ENCODE results near the gene LRRC75B. TPM values are rescaled to one million over a fixed set of nuclear protein-coding genes. Genes with fewer than 3 reads are reported as not detected.
"Not testable (repeated sequence)": the region's sequence is repeated elsewhere in the genome, so short reads cannot be mapped to it uniquely, and the experiment has no call there.

Gene LRRC75B, protein sequence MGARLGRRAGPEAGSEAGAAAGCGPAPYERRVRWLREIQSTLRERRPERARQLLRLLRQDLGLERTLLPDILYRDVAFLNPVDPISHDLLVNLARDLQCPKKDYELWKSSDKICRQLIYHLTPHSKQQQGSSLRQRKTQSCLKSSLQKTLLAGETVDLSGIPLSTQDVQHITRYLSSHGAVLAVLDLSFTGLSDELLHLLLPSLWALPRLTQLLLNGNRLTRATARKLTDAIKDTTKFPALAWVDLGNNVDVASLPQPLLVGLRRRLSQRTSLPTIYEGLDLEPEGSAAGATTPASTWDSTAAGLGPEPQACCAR
- 16.4 and 18.1 TPM in 2 replicates for total RNA-seq (2021)
- long read RNA-seq, partial matches to known transcripts: 3 of 9 reads
- long read RNA-seq, other reads (novel, unspliced or antisense): 3 of 9 reads

DNA sequence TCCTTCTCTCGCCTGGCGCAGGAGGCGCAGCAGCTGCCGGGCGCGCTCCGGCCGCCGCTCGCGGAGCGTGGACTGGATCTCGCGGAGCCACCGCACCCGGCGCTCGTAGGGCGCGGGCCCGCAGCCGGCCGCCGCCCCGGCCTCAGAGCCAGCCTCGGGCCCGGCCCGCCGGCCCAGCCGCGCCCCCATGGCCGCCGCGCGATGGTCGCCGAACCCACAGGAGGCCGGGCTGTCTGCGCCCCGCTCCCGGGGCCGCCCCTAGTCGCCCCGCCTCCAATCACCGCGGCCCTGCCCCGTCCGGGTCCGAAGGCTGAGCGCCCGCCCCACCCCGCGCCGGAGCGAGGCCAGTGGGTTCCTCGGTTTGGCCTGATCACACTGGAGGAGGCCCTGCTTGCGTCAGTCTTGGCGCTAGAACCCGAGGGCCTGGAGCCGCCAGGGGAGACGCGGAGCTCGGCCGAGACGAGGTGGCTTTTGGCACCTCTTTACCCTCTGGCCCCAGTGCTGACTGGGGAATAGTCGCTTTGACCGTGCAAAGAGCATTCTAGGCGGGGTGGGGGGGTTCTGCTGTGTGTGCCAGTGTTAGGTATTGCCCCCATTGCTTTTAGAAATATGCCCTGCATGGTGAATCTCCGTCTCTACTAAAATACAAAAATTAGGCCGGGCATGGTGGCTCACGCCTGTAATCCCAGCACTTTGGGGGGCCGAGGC is at the start of gene LRRC75B:
Gene LRRC75B (minus strand): TSS at position 223 of the 708 bp plus-strand sequence. CDS start 34 bp downstream, at position 189.
- DNase-seq: peak; percentile 89
- Histone ChIP-seq H3K79me2 (ENCODE audit: insufficient read depth, low read length) (no peaks in the 10 kb centered on the region), H3K27ac (ENCODE audit: insufficient read length, low read depth, low read length) (no peak within 1 kb of the TSS), H2BK15ac (ENCODE audit: low read depth, low read length) (no peak within 1 kb of the TSS), H4K8ac (replicated peaks; ENCODE audit: insufficient read length, low read depth, low read length) (no peak within 1 kb of the TSS), H4K5ac (ENCODE audit: insufficient read length, low read depth, low read length) (no peak within 1 kb of the TSS), H2BK5ac (ENCODE audit: insufficient read length, low read length) (no peak within 1 kb of the TSS), H3K9me3 (ENCODE audit: control insufficient read depth, low read depth, low read length) (no peaks in the 10 kb centered on the region), H3K14ac (ENCODE audit: insufficient read depth, low read length) (peak within 1 kb of the TSS; percentile 84; the same call in 1 of the 2 replicates), H2BK120ac (ENCODE audit: low read depth, low read length, poor library complexity, severe bottlenecking) (no peak within 1 kb of the TSS), H3K23me2 (ENCODE audit: insufficient read length, low read depth, low read length, poor library complexity, severe bottlenecking) (no peaks in the 10 kb centered on the region), H4K91ac (ENCODE audit: insufficient read length, low read depth, low read length) (no peak within 1 kb of the TSS), H2BK20ac (ENCODE audit: low read depth, low read length, poor library complexity, severe bottlenecking) (no peak within 1 kb of the TSS), H4K20me1 (ENCODE audit: control insufficient read depth, insufficient read depth, insufficient read length) (no peaks in the 10 kb centered on the region), H3K4me2 (ENCODE audit: insufficient read depth, insufficient read length, low read length) (peak within 1 kb of the TSS; percentile 35), H3T11ph (ENCODE audit: low read length) (no peak within 1 kb of the TSS), H3K4ac (ENCODE audit: low read depth, low read length) (no peak within 1 kb of the TSS), H3K4me1 (ENCODE audit: insufficient read depth, low read length) (no peaks in the 10 kb centered on the region), H3K56ac (ENCODE audit: insufficient read length, low read depth, low read length) (no peak within 1 kb of the TSS), H3K27me3 (ENCODE audit: insufficient read depth, low read length) (no peaks in the 10 kb centered on the region), H3K23ac (ENCODE audit: insufficient read length, low read depth, low read length) (no peak within 1 kb of the TSS), H2BK12ac (ENCODE audit: insufficient read length, low read depth, low read length) (no peak within 1 kb of the TSS), H3K18ac (ENCODE audit: insufficient read length, low read depth, low read length) (peak within 1 kb of the TSS; percentile 94), H2AK5ac (ENCODE audit: insufficient read length, low read length) (no peak within 1 kb of the TSS), H3K9ac (ENCODE audit: extremely low read depth, insufficient read length, low read length) (peak within 1 kb of the TSS; percentile 62), H3K79me1 (ENCODE audit: insufficient read depth, low read depth, low read length, poor library complexity, severe bottlenecking) (no peaks in the 10 kb centered on the region), H2AFZ (ENCODE audit: low read length) (no peak within 1 kb of the TSS)
- peaks cover 5 to 26% of the 10 kb centered on the region in 2 experiments for H3K4me1 Mint-ChIP-seq
- peak within 1 kb of the TSS; percentile 32 to 94 (median 93); a peak in 3 of 7 replicates for H3K27ac Mint-ChIP-seq
- peak within 1 kb of the TSS; percentile 90 to 98 for H3K4me3 Mint-ChIP-seq
- WGBS (ENCODE audit: extremely low coverage, insufficient read length, low lambda C conversion rate): no CpG with 5 or more reads among the region's 72 CpGs
- TF ChIP-seq, protein P1, sequence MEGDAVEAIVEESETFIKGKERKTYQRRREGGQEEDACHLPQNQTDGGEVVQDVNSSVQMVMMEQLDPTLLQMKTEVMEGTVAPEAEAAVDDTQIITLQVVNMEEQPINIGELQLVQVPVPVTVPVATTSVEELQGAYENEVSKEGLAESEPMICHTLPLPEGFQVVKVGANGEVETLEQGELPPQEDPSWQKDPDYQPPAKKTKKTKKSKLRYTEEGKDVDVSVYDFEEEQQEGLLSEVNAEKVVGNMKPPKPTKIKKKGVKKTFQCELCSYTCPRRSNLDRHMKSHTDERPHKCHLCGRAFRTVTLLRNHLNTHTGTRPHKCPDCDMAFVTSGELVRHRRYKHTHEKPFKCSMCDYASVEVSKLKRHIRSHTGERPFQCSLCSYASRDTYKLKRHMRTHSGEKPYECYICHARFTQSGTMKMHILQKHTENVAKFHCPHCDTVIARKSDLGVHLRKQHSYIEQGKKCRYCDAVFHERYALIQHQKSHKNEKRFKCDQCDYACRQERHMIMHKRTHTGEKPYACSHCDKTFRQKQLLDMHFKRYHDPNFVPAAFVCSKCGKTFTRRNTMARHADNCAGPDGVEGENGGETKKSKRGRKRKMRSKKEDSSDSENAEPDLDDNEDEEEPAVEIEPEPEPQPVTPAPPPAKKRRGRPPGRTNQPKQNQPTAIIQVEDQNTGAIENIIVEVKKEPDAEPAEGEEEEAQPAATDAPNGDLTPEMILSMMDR (conservative IDR thresholded peaks at IDR 0.05): no peak
- no peaks in the 10 kb centered on the region for H3K36me3 Mint-ChIP-seq (ENCODE audit: insufficient read depth in 1 of 3, low read depth in 3 of 3)
- no peaks in the 10 kb centered on the region for H3K27me3 Mint-ChIP-seq (ENCODE audit: low read depth)
- H3K9me3 Mint-ChIP-seq: no peaks in the 10 kb centered on the region

DNA sequence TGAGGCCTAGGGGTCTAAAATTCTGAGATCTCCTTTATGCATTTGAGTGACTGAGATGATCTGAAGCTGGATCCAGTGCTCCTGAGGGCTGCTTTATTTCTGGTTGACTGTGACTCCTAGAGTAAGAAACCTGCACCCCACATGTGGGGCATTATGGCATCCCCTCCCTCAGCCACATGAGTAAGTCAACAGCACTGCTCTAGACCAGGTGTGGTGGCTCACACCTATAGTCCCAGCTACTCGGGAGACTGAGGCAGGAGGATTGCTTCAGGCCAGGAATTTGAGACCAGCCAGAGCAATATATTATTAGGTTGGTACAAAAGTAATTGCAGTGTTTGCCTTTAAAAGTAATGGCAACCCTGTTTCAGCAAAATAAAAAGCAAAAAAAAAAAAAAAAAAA is 49.4 kb upstream of the LRRC75B start:
- not testable (repeated sequence) for H3K4ac ChIP-seq (ENCODE audit: low read depth, low read length); H3T11ph ChIP-seq (ENCODE audit: low read length); DNase-seq; H2BK120ac ChIP-seq (ENCODE audit: low read depth, low read length, poor library complexity, severe bottlenecking); H2BK15ac ChIP-seq (ENCODE audit: low read depth, low read length); H3K27ac ChIP-seq (ENCODE audit: insufficient read length, low read depth, low read length); H3K27ac Mint-ChIP-seq; H4K5ac ChIP-seq (ENCODE audit: insufficient read length, low read depth, low read length); H4K8ac ChIP-seq (replicated peaks; ENCODE audit: insufficient read length, low read depth, low read length); H3K27me3 Mint-ChIP-seq (ENCODE audit: low read depth); H3K9me3 Mint-ChIP-seq; H2AK5ac ChIP-seq (ENCODE audit: insufficient read length, low read length); H3K23ac ChIP-seq (ENCODE audit: insufficient read length, low read depth, low read length); H3K56ac ChIP-seq (ENCODE audit: insufficient read length, low read depth, low read length); H3K9me3 ChIP-seq (ENCODE audit: control insufficient read depth, low read depth, low read length); H3K4me1 ChIP-seq (ENCODE audit: insufficient read depth, low read length); H4K91ac ChIP-seq (ENCODE audit: insufficient read length, low read depth, low read length); H2BK5ac ChIP-seq (ENCODE audit: insufficient read length, low read length); H2AFZ ChIP-seq (ENCODE audit: low read length); H3K79me1 ChIP-seq (ENCODE audit: insufficient read depth, low read depth, low read length, poor library complexity, severe bottlenecking); H3K4me3 Mint-ChIP-seq; H3K18ac ChIP-seq (ENCODE audit: insufficient read length, low read depth, low read length); H3K4me2 ChIP-seq (ENCODE audit: insufficient read depth, insufficient read length, low read length); H3K79me2 ChIP-seq (ENCODE audit: insufficient read depth, low read length); H3K9ac ChIP-seq (ENCODE audit: extremely low read depth, insufficient read length, low read length); H2BK20ac ChIP-seq (ENCODE audit: low read depth, low read length, poor library complexity, severe bottlenecking); H3K14ac ChIP-seq (ENCODE audit: insufficient read depth, low read length); H3K4me1 Mint-ChIP-seq; H2BK12ac ChIP-seq (ENCODE audit: insufficient read length, low read depth, low read length); H3K36me3 Mint-ChIP-seq (ENCODE audit: insufficient read depth in 1 of 3, low read depth in 3 of 3); H3K23me2 ChIP-seq (ENCODE audit: insufficient read length, low read depth, low read length, poor library complexity, severe bottlenecking); H4K20me1 ChIP-seq (ENCODE audit: control insufficient read depth, insufficient read depth, insufficient read length); H3K27me3 ChIP-seq (ENCODE audit: insufficient read depth, low read length)
- WGBS (ENCODE audit: extremely low coverage, insufficient read length, low lambda C conversion rate): no CpG with 5 or more reads among the region's 1 CpG

Data from H9 (cell line).